GM12878 (cell line): ENCODE results near the gene CAPZB. TPM values are rescaled to one million over a fixed set of nuclear protein-coding genes. Genes with fewer than 3 reads are reported as not detected.

Source experiments
- ATF2 ChIP-seq: IDR thresholded peaks from 2 replicates; pipeline ENCODE4 v1.6.1; 2012; ENCODE audit warnings: low read length, inconsistent platforms
- ATF7 ChIP-seq: fragments of 450-650 bp; IDR thresholded peaks from 2 replicates; pipeline ENCODE4 v1.6.1; 2016; ENCODE audit warnings: low read depth, mild to moderate bottlenecking
- BCL3 ChIP-seq: IDR thresholded peaks from 2 replicates; pipeline ENCODE4 v1.6.1; 2011; ENCODE audit warnings: borderline replicate concordance, low read depth, mild to moderate bottlenecking, moderate library complexity, low read length; ENCODE audit not compliant: insufficient read depth, poor library complexity, severe bottlenecking
- CBFB ChIP-seq: IDR thresholded peaks from 2 replicates; pipeline ENCODE4 v1.6.1; 2016; ENCODE audit warnings: antibody characterized with exemption, low read depth
- FOXK2 ChIP-seq: fragments of 450-650 bp; IDR thresholded peaks from 2 replicates; pipeline ENCODE4 v1.6.1; 2017; ENCODE audit warnings: mild to moderate bottlenecking, moderate library complexity
- GATAD2B ChIP-seq: fragments of 450-650 bp; conservative IDR thresholded peaks from 2 replicates; pipeline ENCODE4 v1.6.1; 2017; ENCODE audit warnings: low read depth, mild to moderate bottlenecking, moderate library complexity
- JUNB ChIP-seq: IDR thresholded peaks from 2 replicates; pipeline ENCODE4 v1.6.1; 2016; ENCODE audit warnings: antibody characterized with exemption, mild to moderate bottlenecking
- MEF2B ChIP-seq: fragments of 450-650 bp; IDR thresholded peaks from 2 replicates; pipeline ENCODE4 v1.6.1; 2018; ENCODE audit warnings: mild to moderate bottlenecking, moderate library complexity; ENCODE audit not compliant: partially characterized antibody, poor library complexity, severe bottlenecking
- MTA2 ChIP-seq: fragments of 450-650 bp; IDR thresholded peaks from 2 replicates; pipeline ENCODE4 v1.6.1; 2016; ENCODE audit warnings: low read depth, mild to moderate bottlenecking, moderate library complexity
- NRF1 ChIP-seq: conservative IDR thresholded peaks from 2 replicates; pipeline ENCODE4 v1.6.1; 2011; ENCODE audit warnings: mild to moderate bottlenecking, low read depth, low read length, improper control_type of control experiment
- PKNOX1 ChIP-seq: fragments of 450-650 bp; IDR thresholded peaks from 2 replicates; pipeline ENCODE4 v1.6.1; 2016; ENCODE audit warnings: mild to moderate bottlenecking
- RB1 ChIP-seq: fragments of 450-650 bp; formaldehyde crosslinking; IDR thresholded peaks from 2 replicates; pipeline ENCODE4 v1.6.1; 2017; ENCODE audit warnings: mild to moderate bottlenecking, borderline replicate concordance
- RCOR1 ChIP-seq: conservative IDR thresholded peaks from 2 replicates; pipeline ENCODE4 v1.6.1; 2012; ENCODE audit warnings: low read depth, low read length, improper control_type of control experiment
- SMAD5 ChIP-seq: IDR thresholded peaks from 2 replicates; pipeline ENCODE4 v1.6.1; 2016; ENCODE audit warnings: antibody characterized with exemption, low read depth
- SMARCA5 ChIP-seq: fragments of 450-650 bp; IDR thresholded peaks from 2 replicates; pipeline ENCODE4 v1.6.1; 2017; ENCODE audit warnings: mild to moderate bottlenecking
- SREBF1 ChIP-seq: IDR thresholded peaks from 2 replicates; pipeline ENCODE4 v1.6.1; 2012; ENCODE audit warnings: mild to moderate bottlenecking, low read length
- TARDBP ChIP-seq: IDR thresholded peaks from 2 replicates; pipeline ENCODE4 v1.6.1; 2016; ENCODE audit warnings: borderline replicate concordance
- TCF3 ChIP-seq: IDR thresholded peaks from 2 replicates; pipeline ENCODE4 v1.6.1; 2012; ENCODE audit warnings: low read depth, mild to moderate bottlenecking, low read length, borderline replicate concordance; ENCODE audit not compliant: insufficient read depth
- ZNF207 ChIP-seq: fragments of 450-650 bp; IDR thresholded peaks from 2 replicates; pipeline ENCODE4 v1.6.1; 2014; ENCODE audit warnings: antibody characterized with exemption, mild to moderate bottlenecking, borderline replicate concordance
- ZNF274 ChIP-seq: IDR thresholded peaks from one replicate; pipeline ENCODE4 v1.8.0; 2011; ENCODE audit not compliant: insufficient read length, insufficient read depth
- polyA plus RNA-seq, 11 experiments: library from polyadenylated mRNA; depleted of rRNA in 4 of 11; unstranded in 6 of 11; stranded (reverse) in 5 of 11; fragments of >200 nt; fragmentation: Nextera tagmentation in 4 of 11; fragmentation: Illumina TruSeq in 1 of 11; extraction: Ambion mirVana in 4 of 11; extraction: Trizol in 1 of 11; gene quantifications; 1 replicate in 1 of 11; 2 replicates in 10 of 11; pipeline versions ENCODE4 v1.2.1 to v1.2.3, GENCODE V29; 2011 to 2016; ENCODE audit warnings: inconsistent platforms in 2 of 11, missing spikeins in 2 of 11, low read depth in 1 of 11
- total RNA-seq, 4 experiments: library from RNA; depleted of rRNA in 3 of 4; stranded (reverse); fragments of >200 nt in 3 of 4; fragmentation: Illumina TruSeq in 1 of 4; extraction: Trizol in 1 of 4; gene quantifications; 2 replicates each; pipeline versions ENCODE4 v1.2.1 to v1.2.3, GENCODE V29; 2013 to 2021
- TF ChIP-seq, protein P1 (sequence below): fragments of 450-650 bp; IDR thresholded peaks from 2 replicates; pipeline ENCODE4 v1.6.1; 2018; ENCODE audit warnings: mild to moderate bottlenecking, low read depth, moderate library complexity; ENCODE audit not compliant: partially characterized antibody
- TF ChIP-seq, protein P2 (sequence below), 3 experiments: IDR thresholded peaks in 2 of 3; conservative IDR thresholded peaks in 1 of 3; 2 replicates each; pipeline ENCODE4 v1.5.1; 2011; ENCODE audit warnings: low read depth in 3 of 3, low read length in 3 of 3, mild to moderate bottlenecking in 3 of 3, control low read depth in 2 of 3, moderate library complexity in 2 of 3, inconsistent platforms in 1 of 3, mixed read lengths in 1 of 3; ENCODE audit not compliant: control insufficient read depth in 2 of 3, insufficient read depth in 1 of 3; ENCODE audit errors: extremely low read depth in 1 of 3

Gene CAPZB
- total and polyA plus RNA-seq, 10 of the 15 experiments (the other 5 are each of a cell fraction or from before 2014, with no cell fraction given): 104 to 454 (median 213) TPM

DNA sequence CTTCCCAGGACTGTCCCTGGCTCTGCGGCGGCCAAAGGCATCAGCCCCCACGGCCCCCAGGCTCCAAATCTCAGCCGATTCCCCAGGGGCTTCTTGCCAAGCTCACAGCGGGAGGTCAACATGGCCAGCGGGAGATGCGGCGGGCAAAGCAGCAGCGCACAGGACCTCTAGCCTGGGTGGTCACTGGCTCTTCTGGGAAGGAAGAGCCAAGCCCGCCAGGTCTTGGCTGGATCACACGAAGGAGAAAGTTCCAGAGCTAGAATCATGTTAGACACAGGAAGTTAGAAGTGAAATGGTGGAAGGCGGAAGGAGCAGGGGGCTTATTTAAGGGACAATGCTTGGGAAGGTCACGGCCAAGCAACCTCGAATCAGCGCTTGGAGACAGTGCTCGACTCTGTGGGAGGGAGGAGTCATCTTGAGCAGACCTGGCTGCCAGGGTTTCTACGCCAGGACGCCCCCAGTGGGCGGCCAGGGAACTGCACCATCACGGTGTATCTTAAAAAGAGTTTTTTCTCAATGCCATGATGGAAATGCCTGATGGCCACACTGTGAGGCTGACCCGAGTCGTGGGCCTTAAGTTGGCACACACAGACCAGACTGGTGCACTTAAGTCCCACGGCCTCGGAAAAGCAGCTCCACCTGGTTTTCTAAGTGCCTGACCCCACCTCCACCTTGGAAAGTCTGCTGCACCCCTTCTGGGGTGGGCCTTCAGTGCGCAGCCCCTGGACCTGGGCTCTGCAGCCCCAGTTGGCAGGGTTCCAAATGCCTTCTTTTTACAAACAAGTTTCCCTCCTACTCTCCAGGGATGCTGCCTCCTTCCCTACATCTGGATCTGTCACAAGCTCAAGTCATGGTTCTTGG is 143.9 kb downstream of the CAPZB start (continued):
- TF ChIP-seq RB1 (no peak), PKNOX1 (no peak), ZNF207 (no peak), TCF3 (no peak), SMAD5 (no peak), RCOR1 (no peak), TARDBP (no peak), SREBF1 (no peak), JUNB (no peak), ZNF274 (no peak), SMARCA5 (no peak), FOXK2 (no peak), ATF7 (no peak), BCL3 (no peak), ATF2 (no peak), MTA2 (no peak), MEF2B (no peak), NRF1 (no peak), GATAD2B (no peak), CBFB (no peak)
- TF ChIP-seq, protein P1, sequence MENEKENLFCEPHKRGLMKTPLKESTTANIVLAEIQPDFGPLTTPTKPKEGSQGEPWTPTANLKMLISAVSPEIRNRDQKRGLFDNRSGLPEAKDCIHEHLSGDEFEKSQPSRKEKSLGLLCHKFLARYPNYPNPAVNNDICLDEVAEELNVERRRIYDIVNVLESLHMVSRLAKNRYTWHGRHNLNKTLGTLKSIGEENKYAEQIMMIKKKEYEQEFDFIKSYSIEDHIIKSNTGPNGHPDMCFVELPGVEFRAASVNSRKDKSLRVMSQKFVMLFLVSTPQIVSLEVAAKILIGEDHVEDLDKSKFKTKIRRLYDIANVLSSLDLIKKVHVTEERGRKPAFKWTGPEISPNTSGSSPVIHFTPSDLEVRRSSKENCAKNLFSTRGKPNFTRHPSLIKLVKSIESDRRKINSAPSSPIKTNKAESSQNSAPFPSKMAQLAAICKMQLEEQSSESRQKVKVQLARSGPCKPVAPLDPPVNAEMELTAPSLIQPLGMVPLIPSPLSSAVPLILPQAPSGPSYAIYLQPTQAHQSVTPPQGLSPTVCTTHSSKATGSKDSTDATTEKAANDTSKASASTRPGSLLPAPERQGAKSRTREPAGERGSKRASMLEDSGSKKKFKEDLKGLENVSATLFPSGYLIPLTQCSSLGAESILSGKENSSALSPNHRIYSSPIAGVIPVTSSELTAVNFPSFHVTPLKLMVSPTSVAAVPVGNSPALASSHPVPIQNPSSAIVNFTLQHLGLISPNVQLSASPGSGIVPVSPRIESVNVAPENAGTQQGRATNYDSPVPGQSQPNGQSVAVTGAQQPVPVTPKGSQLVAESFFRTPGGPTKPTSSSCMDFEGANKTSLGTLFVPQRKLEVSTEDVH: no peak
- TF ChIP-seq, protein P2, sequence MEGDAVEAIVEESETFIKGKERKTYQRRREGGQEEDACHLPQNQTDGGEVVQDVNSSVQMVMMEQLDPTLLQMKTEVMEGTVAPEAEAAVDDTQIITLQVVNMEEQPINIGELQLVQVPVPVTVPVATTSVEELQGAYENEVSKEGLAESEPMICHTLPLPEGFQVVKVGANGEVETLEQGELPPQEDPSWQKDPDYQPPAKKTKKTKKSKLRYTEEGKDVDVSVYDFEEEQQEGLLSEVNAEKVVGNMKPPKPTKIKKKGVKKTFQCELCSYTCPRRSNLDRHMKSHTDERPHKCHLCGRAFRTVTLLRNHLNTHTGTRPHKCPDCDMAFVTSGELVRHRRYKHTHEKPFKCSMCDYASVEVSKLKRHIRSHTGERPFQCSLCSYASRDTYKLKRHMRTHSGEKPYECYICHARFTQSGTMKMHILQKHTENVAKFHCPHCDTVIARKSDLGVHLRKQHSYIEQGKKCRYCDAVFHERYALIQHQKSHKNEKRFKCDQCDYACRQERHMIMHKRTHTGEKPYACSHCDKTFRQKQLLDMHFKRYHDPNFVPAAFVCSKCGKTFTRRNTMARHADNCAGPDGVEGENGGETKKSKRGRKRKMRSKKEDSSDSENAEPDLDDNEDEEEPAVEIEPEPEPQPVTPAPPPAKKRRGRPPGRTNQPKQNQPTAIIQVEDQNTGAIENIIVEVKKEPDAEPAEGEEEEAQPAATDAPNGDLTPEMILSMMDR (IDR thresholded peaks at IDR 0.05 in 2 of 3, conservative IDR thresholded peaks at IDR 0.05 in 1 of 3; ENCODE audit: control insufficient read depth in 2 of 3, extremely low read depth in 1 of 3, insufficient read depth in 1 of 3, low read depth in 3 of 3, low read length in 3 of 3): peak; percentile 81 to 96 (median 94)
